Measurements from ENCODE around the gene PEX14.

The PEX14 gene

DNA sequence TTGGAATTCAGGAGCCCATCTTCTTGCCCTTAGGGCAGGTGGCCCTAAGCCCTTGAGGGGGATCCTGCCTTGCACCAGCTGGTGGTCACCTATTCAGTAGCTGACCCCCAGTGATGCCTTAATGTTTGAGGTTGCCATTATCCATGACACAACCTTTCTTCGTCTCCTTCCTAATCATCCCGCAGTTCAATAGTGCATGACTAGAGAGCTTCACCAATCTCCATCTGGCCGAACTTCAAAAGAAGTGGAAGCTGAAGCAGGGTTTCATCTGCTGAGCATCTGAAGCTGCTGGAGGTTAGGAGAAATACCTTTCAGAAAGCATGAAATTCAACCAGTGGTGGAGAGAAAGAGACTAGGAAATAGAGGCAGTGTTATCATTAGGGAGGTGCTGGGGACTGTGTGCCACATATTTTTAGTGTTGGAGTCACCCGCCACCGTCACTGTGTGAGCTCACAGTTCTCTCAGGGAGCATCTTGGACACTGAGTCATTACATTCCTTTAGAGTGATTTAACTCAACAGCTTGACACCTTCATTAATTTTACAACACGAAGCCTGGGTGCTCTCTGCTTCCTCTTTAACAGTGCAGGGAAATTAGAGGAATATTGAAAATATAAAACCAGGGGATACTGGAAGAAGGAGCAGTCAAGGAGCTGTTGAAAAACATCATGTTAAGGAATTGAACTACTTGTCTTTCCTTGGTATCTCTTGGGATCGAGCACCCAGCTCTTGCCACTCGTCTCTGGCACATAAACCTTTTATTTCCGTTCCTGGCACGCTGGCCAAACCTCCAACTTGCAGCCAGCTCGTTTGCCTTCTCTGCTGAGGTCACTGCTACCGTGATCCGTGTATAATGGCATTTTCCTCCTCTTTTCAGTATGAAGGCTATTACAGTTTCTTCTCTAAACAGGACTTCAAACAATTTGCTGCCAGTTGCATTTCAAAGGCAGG lies 53.6 kb downstream of the PEX14 start:
- TF ChIP-seq, protein P1, sequence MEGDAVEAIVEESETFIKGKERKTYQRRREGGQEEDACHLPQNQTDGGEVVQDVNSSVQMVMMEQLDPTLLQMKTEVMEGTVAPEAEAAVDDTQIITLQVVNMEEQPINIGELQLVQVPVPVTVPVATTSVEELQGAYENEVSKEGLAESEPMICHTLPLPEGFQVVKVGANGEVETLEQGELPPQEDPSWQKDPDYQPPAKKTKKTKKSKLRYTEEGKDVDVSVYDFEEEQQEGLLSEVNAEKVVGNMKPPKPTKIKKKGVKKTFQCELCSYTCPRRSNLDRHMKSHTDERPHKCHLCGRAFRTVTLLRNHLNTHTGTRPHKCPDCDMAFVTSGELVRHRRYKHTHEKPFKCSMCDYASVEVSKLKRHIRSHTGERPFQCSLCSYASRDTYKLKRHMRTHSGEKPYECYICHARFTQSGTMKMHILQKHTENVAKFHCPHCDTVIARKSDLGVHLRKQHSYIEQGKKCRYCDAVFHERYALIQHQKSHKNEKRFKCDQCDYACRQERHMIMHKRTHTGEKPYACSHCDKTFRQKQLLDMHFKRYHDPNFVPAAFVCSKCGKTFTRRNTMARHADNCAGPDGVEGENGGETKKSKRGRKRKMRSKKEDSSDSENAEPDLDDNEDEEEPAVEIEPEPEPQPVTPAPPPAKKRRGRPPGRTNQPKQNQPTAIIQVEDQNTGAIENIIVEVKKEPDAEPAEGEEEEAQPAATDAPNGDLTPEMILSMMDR (IDR thresholded peaks at IDR 0.05; ENCODE audit: low read depth, low read length, missing control alignments): no peak
- DNase-seq (ENCODE audit: extremely low read depth, low read depth): no peak
- H3K4me3 ChIP-seq (replicated peaks; ENCODE audit: low read depth, low read length): no peak overlapping the region

DNA sequence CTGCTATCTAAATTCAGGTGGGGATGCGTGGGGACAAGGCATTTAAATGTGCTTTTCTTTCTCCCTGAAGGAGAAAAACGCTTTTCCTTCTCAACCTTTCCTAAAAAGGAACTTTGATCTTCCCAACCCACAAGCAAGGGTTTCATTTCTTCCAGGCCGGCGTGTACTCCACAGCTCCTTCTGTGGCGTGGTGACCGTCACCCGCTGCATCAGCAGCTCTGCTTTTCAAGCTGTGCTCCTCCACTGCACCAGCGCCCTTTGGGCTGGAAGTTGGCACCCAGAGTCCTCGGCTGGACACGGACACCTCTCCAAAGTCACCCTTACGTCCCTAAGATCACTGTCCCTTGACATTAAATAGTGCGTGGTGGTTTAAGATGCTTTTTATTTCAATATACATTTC lies 54.3 kb downstream of the PEX14 start:
- H3K4me3 ChIP-seq (replicated peaks; ENCODE audit: low read depth, low read length): no peak overlapping the region
- no peak for DNase-seq (ENCODE audit: extremely low read depth, low read depth)
- TF ChIP-seq, protein P1 (IDR thresholded peaks at IDR 0.05; ENCODE audit: low read depth, low read length, missing control alignments): no peak

DNA sequence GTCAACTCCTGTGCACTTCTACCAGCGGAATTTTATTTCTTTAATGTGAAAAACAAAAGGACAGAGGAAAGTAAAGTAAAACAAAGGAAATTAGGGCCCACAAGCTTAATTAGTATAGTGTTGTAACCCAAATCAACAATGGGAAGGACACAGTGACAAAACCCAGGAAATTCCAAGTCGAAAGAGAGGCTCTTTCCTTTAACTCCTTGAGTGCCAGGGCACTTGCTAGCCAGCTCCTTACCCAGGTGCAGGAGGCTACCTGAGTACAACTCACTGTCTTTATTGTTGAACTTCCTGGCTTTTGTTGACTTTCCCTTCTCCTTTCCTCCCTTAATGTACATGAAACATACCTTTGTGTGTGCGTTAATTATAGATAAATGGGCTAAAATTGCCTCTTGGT lies 55.0 kb downstream of the PEX14 start:
- TF ChIP-seq, protein P1 (IDR thresholded peaks at IDR 0.05; ENCODE audit: low read depth, low read length, missing control alignments): no peak
- no peak for DNase-seq (ENCODE audit: extremely low read depth, low read depth)

DNA sequence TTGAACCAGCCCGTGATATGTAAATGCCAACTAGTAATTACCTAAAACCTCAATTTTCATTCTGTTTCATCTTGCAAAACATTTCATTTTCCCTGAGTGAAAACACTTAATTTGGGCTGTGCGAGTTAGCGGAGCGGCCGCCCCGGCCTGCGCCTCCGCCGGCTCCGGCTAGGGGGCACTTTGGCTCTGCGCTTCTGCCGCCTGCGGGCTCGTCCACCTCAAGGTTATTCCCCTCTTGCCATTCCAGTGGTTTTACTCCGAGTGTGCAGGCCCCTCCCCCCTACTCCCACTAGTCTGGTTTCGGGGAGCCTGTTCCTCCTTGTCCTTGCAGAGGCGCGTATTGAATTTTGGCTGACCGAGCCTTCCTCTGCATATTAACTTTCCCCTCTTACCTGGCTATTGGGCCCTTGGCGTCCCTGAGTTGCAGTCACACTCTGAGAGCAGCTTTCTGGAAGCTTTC lies 55.6 kb downstream of the PEX14 start:
- no peak for DNase-seq (ENCODE audit: extremely low read depth, low read depth)
- TF ChIP-seq, protein P1 (IDR thresholded peaks at IDR 0.05; ENCODE audit: low read depth, low read length, missing control alignments): peak; percentile 46
- no peak overlapping the region for H3K4me3 ChIP-seq (replicated peaks; ENCODE audit: low read depth, low read length)

More for the DNA sequence above, 55.0 kb downstream of the PEX14 start:
- no peak overlapping the region for H3K4me3 ChIP-seq (replicated peaks; ENCODE audit: low read depth, low read length)

DNA sequence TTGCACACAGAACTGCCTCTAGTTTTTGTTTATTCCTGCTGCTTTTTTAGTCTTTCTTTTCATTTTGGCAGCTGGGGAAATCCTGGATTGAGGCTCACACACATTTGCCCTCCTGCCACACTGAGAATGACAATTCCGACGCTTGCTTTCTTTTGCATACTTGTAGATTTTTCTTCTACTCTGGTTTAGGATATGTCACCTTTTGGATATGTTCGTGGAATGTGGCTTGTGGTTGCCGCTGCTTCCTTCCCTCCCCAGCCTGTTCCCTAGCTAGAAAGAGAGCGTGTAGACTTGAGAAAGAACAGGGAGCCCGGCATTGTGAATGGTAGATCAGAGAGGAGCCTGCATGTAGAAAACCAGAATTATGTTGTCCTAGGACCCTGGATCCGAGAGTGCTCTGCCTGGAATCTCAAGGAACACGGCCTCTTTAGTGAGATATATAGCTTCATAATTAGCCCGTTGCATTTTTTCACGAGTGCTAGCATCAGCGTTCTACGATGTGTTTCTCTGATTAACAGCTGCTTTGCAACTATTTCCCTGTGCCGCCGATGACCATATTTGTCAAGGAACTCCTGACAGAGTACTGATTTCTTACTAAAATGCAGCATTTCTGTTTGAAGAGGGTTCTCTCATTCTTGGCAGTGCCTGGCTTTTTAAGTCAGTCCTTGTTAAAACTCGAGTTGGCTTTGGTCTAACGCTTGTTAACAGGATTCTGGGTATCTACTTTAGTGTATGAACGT lies 56.2 kb downstream of the PEX14 start:
- TF ChIP-seq, protein P1 (IDR thresholded peaks at IDR 0.05; ENCODE audit: low read depth, low read length, missing control alignments): no peak
- H3K4me3 ChIP-seq (replicated peaks; ENCODE audit: low read depth, low read length): no peak overlapping the region
- no peak for DNase-seq (ENCODE audit: extremely low read depth, low read depth)

DNA sequence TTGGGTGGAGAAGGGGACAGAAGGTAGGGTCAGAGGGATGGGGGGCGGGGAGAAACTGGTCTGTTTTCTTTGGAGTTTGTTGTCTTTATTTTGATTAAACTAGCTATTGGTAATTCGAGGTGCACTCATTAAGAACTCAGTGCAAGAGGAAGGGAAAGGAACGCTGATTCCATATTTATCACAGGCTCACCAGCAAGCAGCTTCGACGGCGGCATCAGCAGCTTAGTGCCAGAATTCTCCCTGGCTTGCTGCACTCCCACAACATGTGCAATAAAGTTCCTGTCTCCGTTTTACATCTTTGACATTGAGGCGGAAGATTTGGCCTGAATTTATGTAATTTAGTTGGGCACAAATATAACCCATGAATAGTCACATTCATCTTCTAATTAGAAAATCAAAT lies 57.6 kb downstream of the PEX14 start:
- TF ChIP-seq, protein P1 (IDR thresholded peaks at IDR 0.05; ENCODE audit: low read depth, low read length, missing control alignments): no peak
- no peak overlapping the region for H3K4me3 ChIP-seq (replicated peaks; ENCODE audit: low read depth, low read length)
- no peak for DNase-seq (ENCODE audit: extremely low read depth, low read depth)
